ENCODE measurements around the gene FHAD1. TPM values are rescaled to one million over a fixed set of nuclear protein-coding genes. Genes with fewer than 3 reads are reported as not detected.

The FHAD1 gene
- polyA plus RNA-seq, 4 donors: 2.9 to 9.8 (median 3.3) TPM

GRCh38 chr1:15245593-15246360 is 1.2 kb upstream of the FHAD1 start:
- DNase-seq (ENCODE audit: low read depth in 4 of 4, low spot score in 3 of 4): no peak

GRCh38 chr1:15248216-15248615 is 1.2 kb downstream of the FHAD1 start:
- DNase-seq (ENCODE audit: low read depth in 4 of 4, low spot score in 3 of 4): no peak

GRCh38 chr1:15249081-15249480 is 2.1 kb downstream of the FHAD1 start:
- no peak for DNase-seq (ENCODE audit: low read depth in 4 of 4, low spot score in 3 of 4)

- DNase-seq (ENCODE audit: low read depth in 4 of 4, low spot score in 3 of 4): no peak
Measured at GRCh38 chr1:15251857-15252835, 5.1 kb downstream of the FHAD1 start.

GRCh38 chr1:15254559-15254958 is 7.5 kb downstream of the FHAD1 start:
- no peak for DNase-seq (ENCODE audit: low read depth in 4 of 4, low spot score in 3 of 4)

GRCh38 chr1:15255582-15256149 is 8.6 kb downstream of the FHAD1 start:
- no peak for DNase-seq (ENCODE audit: low read depth in 4 of 4, low spot score in 3 of 4)

GRCh38 chr1:15256584-15256983 is 9.6 kb downstream of the FHAD1 start:
- no peak for DNase-seq (ENCODE audit: low read depth in 4 of 4, low spot score in 3 of 4)

GRCh38 chr1:15257309-15257708 is 10.3 kb downstream of the FHAD1 start:
- no peak for DNase-seq (ENCODE audit: low read depth in 4 of 4, low spot score in 3 of 4)

GRCh38 chr1:15258833-15259621 is 12.0 kb downstream of the FHAD1 start:
- DNase-seq (ENCODE audit: low read depth in 4 of 4, low spot score in 3 of 4): no peak

- no peak for DNase-seq (ENCODE audit: low read depth in 4 of 4, low spot score in 3 of 4)
Measured at GRCh38 chr1:15259622-15260007, 12.6 kb downstream of the FHAD1 start.

GRCh38 chr1:15260418-15261154 is 13.6 kb downstream of the FHAD1 start:
- no peak for DNase-seq (ENCODE audit: low read depth in 4 of 4, low spot score in 3 of 4)

- DNase-seq (ENCODE audit: low read depth in 4 of 4, low spot score in 3 of 4): no peak
Measured at GRCh38 chr1:15261155-15262002, 14.4 kb downstream of the FHAD1 start.

GRCh38 chr1:15262003-15262377 is 15.0 kb downstream of the FHAD1 start:
- DNase-seq (ENCODE audit: low read depth in 4 of 4, low spot score in 3 of 4): no peak

- no peak for DNase-seq (ENCODE audit: low read depth in 4 of 4, low spot score in 3 of 4)
Measured at GRCh38 chr1:15262706-15263105, 15.7 kb downstream of the FHAD1 start.

- no peak for DNase-seq (ENCODE audit: low read depth in 4 of 4, low spot score in 3 of 4)
Measured at GRCh38 chr1:15264769-15265168, 17.7 kb downstream of the FHAD1 start.

- no peak for DNase-seq (ENCODE audit: low read depth in 4 of 4, low spot score in 3 of 4)
Measured at GRCh38 chr1:15271196-15271595, 24.2 kb downstream of the FHAD1 start.

GRCh38 chr1:15272009-15272781 is 25.2 kb downstream of the FHAD1 start:
- DNase-seq (ENCODE audit: low read depth in 4 of 4, low spot score in 3 of 4): peak; percentile 54 to 71 (median 54)

- no peak for DNase-seq (ENCODE audit: low read depth in 4 of 4, low spot score in 3 of 4)
Measured at GRCh38 chr1:15272782-15273127, 25.7 kb downstream of the FHAD1 start.

Data from left renal pelvis (tissue), 4 donors.